Hepatocyte (in vitro differentiated cells): ENCODE measurements around the gene MAN2A1. TPM values are rescaled to one million over a fixed set of nuclear protein-coding genes. Genes with fewer than 3 reads are reported as not detected.

Source experiments
- DNase-seq: peaks from one replicate; pipeline ENCODE4 v3.0.0-alpha.2; 2016; ENCODE audit warnings: low spot score
- H2AFZ ChIP-seq: fragments of 200-600 bp; sonication (generic); 2 replicates; pipeline ENCODE4 v1.6.0; 2016; ENCODE audit warnings: antibody characterized with exemption, mild to moderate bottlenecking
- H3K27ac ChIP-seq: fragments of 200-600 bp; sonication (generic); 2 replicates; pipeline ENCODE4 v1.5.1; 2016; ENCODE audit warnings: mild to moderate bottlenecking
- H3K27me3 ChIP-seq: fragments of 200-600 bp; sonication (generic); 2 replicates; pipeline ENCODE4 v1.6.1; 2016
- H3K36me3 ChIP-seq: fragments of 200-600 bp; sonication (generic); replicated peaks from 2 replicates; pipeline ENCODE4 v1.5.1; 2016; ENCODE audit warnings: low read depth; ENCODE audit not compliant: insufficient read depth
- H3K4me1 ChIP-seq: fragments of 200-600 bp; sonication (generic); 2 replicates; pipeline ENCODE4 v1.5.1; 2016; ENCODE audit warnings: mild to moderate bottlenecking, moderate library complexity; ENCODE audit not compliant: insufficient read depth
- H3K4me2 ChIP-seq: fragments of 200-600 bp; sonication (generic); 2 replicates; pipeline ENCODE4 v1.6.0; 2016
- H3K4me3 ChIP-seq: fragments of 200-600 bp; sonication (generic); 2 replicates; pipeline ENCODE4 v1.5.1; 2016; ENCODE audit warnings: mild to moderate bottlenecking
- H3K79me2 ChIP-seq: fragments of 200-600 bp; sonication (generic); 2 replicates; pipeline ENCODE4 v1.6.0; 2017; ENCODE audit warnings: mild to moderate bottlenecking
- H3K9me2 ChIP-seq: fragments of 200-600 bp; sonication (generic); replicated peaks from 2 replicates; pipeline ENCODE4 v1.6.0; 2017; ENCODE audit warnings: mild to moderate bottlenecking; ENCODE audit not compliant: insufficient read depth
- H3K9me3 ChIP-seq: fragments of 200-600 bp; sonication (generic); 2 replicates; pipeline ENCODE4 v1.5.1; 2016; ENCODE audit warnings: low read depth, mild to moderate bottlenecking
- H4K20me1 ChIP-seq: fragments of 200-600 bp; sonication (generic); 2 replicates; pipeline ENCODE4 v1.6.0; 2016; ENCODE audit warnings: mild to moderate bottlenecking; ENCODE audit not compliant: insufficient read depth, poor library complexity, severe bottlenecking
- CTCF ChIP-seq: fragments of 200-600 bp; sonication (generic); IDR thresholded peaks from 2 replicates; pipeline ENCODE4 v1.5.1; 2016; ENCODE audit warnings: antibody characterized with exemption, mild to moderate bottlenecking; ENCODE audit not compliant: poor library complexity
- EZH2 ChIP-seq: fragments of 200-600 bp; sonication (generic); IDR thresholded peaks from 2 replicates; pipeline ENCODE4 v1.6.1; 2016; ENCODE audit warnings: antibody characterized with exemption, mild to moderate bottlenecking, borderline replicate concordance
- EZH2phosphoT487 ChIP-seq: fragments of 200-600 bp; sonication (generic); IDR thresholded peaks from one replicate; pipeline ENCODE4 v1.6.1; 2018; ENCODE audit warnings: antibody characterized with exemption, mild to moderate bottlenecking, low read depth, moderate library complexity; ENCODE audit not compliant: unreplicated experiment, severe bottlenecking
- WGBS: methylation state at CpG from one replicate; pipeline ENCODE4 v1.1.6; 2016; ENCODE audit warnings: low lambda C conversion rate; ENCODE audit errors: missing lambda C conversion rate; 5-methylcytosine and 5-hydroxymethylcytosine counted together
- polyA plus RNA-seq: library from polyadenylated mRNA; unstranded; fragments of >200 nt; fragmentation: Nextera tagmentation; extraction: Ambion mirVana; gene quantifications from 2 replicates; pipeline ENCODE4 v1.2.1, GENCODE V29; 2016
- total RNA-seq: library from RNA; depleted of rRNA; stranded (reverse); fragments of >200 nt; gene quantifications from 2 replicates; pipeline ENCODE4 v1.2.3, GENCODE V29; 2014

MAN2A1 gene
- total and polyA plus RNA-seq, 2 experiments from 2014 or later = 31.5 to 150 TPM

GRCh38 chr5:109849478-109850088 is 159.9 kb downstream of the MAN2A1 start:
- WGBS = 93% methylated on average over 4 of the region's 4 CpGs
- no peak for DNase-seq
- H3K9me3 ChIP-seq = no peaks in the 10 kb centered on the region
- no peaks in the 10 kb centered on the region for H4K20me1 ChIP-seq
- H3K4me1 ChIP-seq = no peaks in the 10 kb centered on the region
- no peaks in the 10 kb centered on the region for H3K36me3 ChIP-seq
- no peak for TF ChIP-seq EZH2
- no peak for TF ChIP-seq EZH2phosphoT487
- TF ChIP-seq CTCF = no peak
- no peaks in the 10 kb centered on the region for H3K9me2 ChIP-seq
- H3K27me3 ChIP-seq = no peaks in the 10 kb centered on the region
- no peaks in the 10 kb centered on the region for H3K79me2 ChIP-seq
- H3K27ac ChIP-seq = no peak overlapping the region
- H3K4me3 ChIP-seq = no peak overlapping the region
- no peak overlapping the region for H2AFZ ChIP-seq
- no peak overlapping the region for H3K4me2 ChIP-seq

GRCh38 chr5:109852371-109853155 is 162.8 kb downstream of the MAN2A1 start:
- 58% methylated on average over 1 of the region's 1 CpG for WGBS
- Histone ChIP-seq H4K20me1 (no peaks in the 10 kb centered on the region), H3K9me2 (no peaks in the 10 kb centered on the region), H2AFZ (no peak overlapping the region), H3K79me2 (no peaks in the 10 kb centered on the region), H3K4me3 (no peak overlapping the region), H3K4me2 (no peak overlapping the region), H3K36me3 (no peaks in the 10 kb centered on the region), H3K9me3 (no peaks in the 10 kb centered on the region), H3K27me3 (no peaks in the 10 kb centered on the region), H3K27ac (no peak overlapping the region), H3K4me1 (no peaks in the 10 kb centered on the region)
- TF ChIP-seq CTCF (no peak), EZH2phosphoT487 (no peak), EZH2 (no peak)
- no peak for DNase-seq

- Histone ChIP-seq H3K9me3 (no peaks in the 10 kb centered on the region), H4K20me1 (no peaks in the 10 kb centered on the region), H3K36me3 (no peaks in the 10 kb centered on the region), H3K4me3 (no peak overlapping the region), H3K4me1 (no peaks in the 10 kb centered on the region), H3K9me2 (no peaks in the 10 kb centered on the region), H3K27me3 (no peaks in the 10 kb centered on the region), H3K27ac (no peak overlapping the region), H3K4me2 (no peak overlapping the region), H3K79me2 (no peaks in the 10 kb centered on the region), H2AFZ (no peak overlapping the region)
- DNase-seq = no peak
- 59% methylated on average over 3 of the region's 3 CpGs for WGBS
- TF ChIP-seq EZH2 (no peak), EZH2phosphoT487 (no peak), CTCF (no peak)
Measured at GRCh38 chr5:109853377-109853776, 163.7 kb downstream of the MAN2A1 start.
